GM18511 (cell line): Measurements from ENCODE around the gene FRMPD2.
"Not testable (repeated sequence)": the region's sequence is repeated elsewhere in the genome, so short reads cannot be mapped to it uniquely, and the experiment has no call there.

ENCODE experiments used
- ATAC-seq: cut with Tn5 transposase; IDR thresholded peaks from one replicate; pipeline ENCODE4 v1.9.1; 2021; ENCODE audit warnings: mild to moderate bottlenecking, moderate library complexity; ENCODE audit not compliant: unreplicated experiment

The FRMPD2 gene

GRCh38 chr10:48206482-48207250, 67.8 kb downstream of the FRMPD2 start:
- no peak for ATAC-seq

- ATAC-seq = peak; percentile 76
Observed at GRCh38 chr10:48205918-48206317, 68.6 kb downstream of the FRMPD2 start.

GRCh38 chr10:48199580-48200377, 74.7 kb downstream of the FRMPD2 start:
- no peak for ATAC-seq

- ATAC-seq = no peak
Observed at GRCh38 chr10:48197236-48197899, 77.1 kb downstream of the FRMPD2 start.

- ATAC-seq = no peak
Observed at GRCh38 chr10:48195803-48196202, 78.7 kb downstream of the FRMPD2 start.

GRCh38 chr10:48194830-48195229, 79.7 kb downstream of the FRMPD2 start:
- no peak for ATAC-seq

GRCh38 chr10:48193556-48193955, 80.9 kb downstream of the FRMPD2 start:
- no peak for ATAC-seq

GRCh38 chr10:48192881-48193450, 81.5 kb downstream of the FRMPD2 start:
- no peak for ATAC-seq

GRCh38 chr10:48187713-48188485, 86.6 kb downstream of the FRMPD2 start:
- ATAC-seq = no peak

GRCh38 chr10:48187126-48187525, 87.4 kb downstream of the FRMPD2 start:
- no peak for ATAC-seq

- not testable (repeated sequence) for ATAC-seq
Observed at GRCh38 chr10:48186264-48186804, 88.2 kb downstream of the FRMPD2 start.

GRCh38 chr10:48184224-48184623, 90.3 kb downstream of the FRMPD2 start:
- ATAC-seq = no peak

GRCh38 chr10:48172715-48173114, 101.8 kb downstream of the FRMPD2 start:
- not testable (repeated sequence) for ATAC-seq

- ATAC-seq = not testable (repeated sequence)
Observed at GRCh38 chr10:48160670-48161069, 113.8 kb downstream of the FRMPD2 start.

- ATAC-seq = not testable (repeated sequence)
Observed at GRCh38 chr10:48160163-48160562, 114.3 kb downstream of the FRMPD2 start.

GRCh38 chr10:48154211-48155140, 120.0 kb downstream of the FRMPD2 start:
- not testable (repeated sequence) for ATAC-seq

GRCh38 chr10:48147643-48148042, 126.9 kb downstream of the FRMPD2 start:
- not testable (repeated sequence) for ATAC-seq

- ATAC-seq = not testable (repeated sequence)
Observed at GRCh38 chr10:48143721-48144642, 130.5 kb downstream of the FRMPD2 start.
